Upper lobe of left lung (tissue), 4 donors: Measurements from ENCODE around the gene CARD11.

Experiments used
- EP300 ChIP-seq, 4 donors: sonication (generic); formaldehyde crosslinking; IDR thresholded peaks; one replicate each; pipeline ENCODE4 v1.5.1; 2017; ENCODE audit warnings: antibody characterized with exemption in 4 of 4, control low read depth in 2 of 4
- POLR2A ChIP-seq, 4 donors: fragments of 450-650 bp; IDR thresholded peaks; one replicate each; pipeline ENCODE4 v1.5.1; 2016 to 2017; ENCODE audit warnings: antibody characterized with exemption in 4 of 4, mild to moderate bottlenecking in 2 of 4
- POLR2AphosphoS5 ChIP-seq, 2 donors: sonication (generic); formaldehyde crosslinking; IDR thresholded peaks; one replicate each; pipeline ENCODE4 v1.5.1; 2017; ENCODE audit warnings: antibody characterized with exemption in 2 of 2
- TF ChIP-seq, protein P1 (sequence below), 6 experiments: fragments of 450-650 bp in 4 of 6; fragments of 200-600 bp in 2 of 6; sonication (generic) in 2 of 6; IDR thresholded peaks; one replicate each; pipeline ENCODE4 v1.5.1; 2016 to 2019; ENCODE audit warnings: antibody characterized with exemption in 6 of 6

DNA sequence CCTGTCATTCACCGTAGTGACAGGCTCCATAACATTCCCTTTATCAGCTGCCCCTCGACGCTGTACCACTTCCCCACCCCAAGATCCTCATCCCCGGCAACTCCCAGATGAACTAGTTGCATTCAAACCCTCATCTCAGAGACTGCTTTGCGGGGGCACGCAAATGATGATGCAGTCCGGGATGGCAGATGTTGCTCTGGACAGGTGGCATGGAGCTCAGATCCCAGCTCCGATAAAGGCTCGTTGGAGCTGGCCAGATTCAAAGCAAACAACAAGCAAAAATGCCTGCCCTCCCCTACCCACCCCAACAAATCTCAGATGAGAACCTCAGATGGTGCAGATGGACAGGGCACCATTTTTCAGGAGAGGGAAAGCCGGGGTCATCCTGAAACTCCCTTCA lies 46.7 kb downstream of the CARD11 start:
- TF ChIP-seq POLR2A (IDR thresholded peaks at IDR 0.05) (no peak), POLR2AphosphoS5 (IDR thresholded peaks at IDR 0.05) (no peak), EP300 (IDR thresholded peaks at IDR 0.05) (no peak)
- TF ChIP-seq, protein P1, sequence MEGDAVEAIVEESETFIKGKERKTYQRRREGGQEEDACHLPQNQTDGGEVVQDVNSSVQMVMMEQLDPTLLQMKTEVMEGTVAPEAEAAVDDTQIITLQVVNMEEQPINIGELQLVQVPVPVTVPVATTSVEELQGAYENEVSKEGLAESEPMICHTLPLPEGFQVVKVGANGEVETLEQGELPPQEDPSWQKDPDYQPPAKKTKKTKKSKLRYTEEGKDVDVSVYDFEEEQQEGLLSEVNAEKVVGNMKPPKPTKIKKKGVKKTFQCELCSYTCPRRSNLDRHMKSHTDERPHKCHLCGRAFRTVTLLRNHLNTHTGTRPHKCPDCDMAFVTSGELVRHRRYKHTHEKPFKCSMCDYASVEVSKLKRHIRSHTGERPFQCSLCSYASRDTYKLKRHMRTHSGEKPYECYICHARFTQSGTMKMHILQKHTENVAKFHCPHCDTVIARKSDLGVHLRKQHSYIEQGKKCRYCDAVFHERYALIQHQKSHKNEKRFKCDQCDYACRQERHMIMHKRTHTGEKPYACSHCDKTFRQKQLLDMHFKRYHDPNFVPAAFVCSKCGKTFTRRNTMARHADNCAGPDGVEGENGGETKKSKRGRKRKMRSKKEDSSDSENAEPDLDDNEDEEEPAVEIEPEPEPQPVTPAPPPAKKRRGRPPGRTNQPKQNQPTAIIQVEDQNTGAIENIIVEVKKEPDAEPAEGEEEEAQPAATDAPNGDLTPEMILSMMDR (IDR thresholded peaks at IDR 0.05): no peak
